COLO668 (cell line): ENCODE results near the gene TMEM244.
"Not testable (repeated sequence)": the region's sequence is repeated elsewhere in the genome, so short reads cannot be mapped to it uniquely, and the experiment has no call there.

ENCODE experiments used
- DNase-seq: peaks from one replicate; lab custom pipeline; 2025; ENCODE audit not compliant: unreplicated experiment; lab: John Stamatoyannopoulos, UW

The TMEM244 gene

DNA sequence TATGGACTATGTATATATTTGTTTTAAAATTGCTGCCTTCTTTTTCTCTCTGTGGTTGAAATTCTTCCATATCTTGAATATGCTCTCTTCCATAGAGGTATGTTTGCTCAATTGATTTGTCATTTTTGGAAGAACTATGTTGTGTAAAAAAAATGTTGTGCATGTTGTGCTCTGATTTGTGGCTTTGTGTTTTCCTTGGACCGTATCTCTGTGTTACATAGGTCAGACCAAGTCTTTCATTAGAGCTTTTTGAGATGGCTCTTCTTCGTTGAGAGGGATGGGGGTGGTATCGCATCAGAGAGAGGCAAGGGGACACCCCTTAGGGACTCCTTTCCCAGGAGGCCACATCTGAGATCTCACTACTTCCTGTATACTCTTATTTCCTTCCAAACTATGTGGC lies 43.8 kb downstream of the TMEM244 start:
- no peak for DNase-seq

DNA sequence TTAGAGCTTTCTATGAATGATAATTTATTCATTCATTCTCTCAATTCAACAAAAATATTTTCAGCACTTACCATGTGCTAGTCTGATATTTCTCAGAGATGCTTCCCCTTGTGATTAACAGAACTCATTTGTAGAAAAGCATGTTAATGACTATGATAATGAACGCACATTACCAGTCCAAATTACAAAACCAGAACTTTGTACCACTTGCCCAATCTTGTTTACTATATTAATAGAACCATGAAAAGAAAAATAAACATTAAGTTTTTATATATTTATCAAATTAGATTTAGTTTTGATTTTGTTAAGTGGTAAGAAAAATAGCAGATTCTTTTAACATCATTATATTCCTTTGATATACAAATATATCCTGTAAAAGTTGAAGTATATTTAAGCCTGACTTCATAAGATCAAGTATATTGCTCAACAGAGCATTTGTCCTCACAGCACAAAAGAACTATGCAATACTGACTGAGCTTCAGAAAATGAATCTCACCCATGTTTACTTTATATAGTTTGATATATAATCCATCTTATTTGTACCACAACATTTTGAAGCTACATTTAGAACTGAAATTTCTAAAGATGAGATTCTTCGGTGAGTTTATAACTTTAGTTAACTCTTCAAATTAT lies 48.9 kb downstream of the TMEM244 start:
- no peak for DNase-seq

DNA sequence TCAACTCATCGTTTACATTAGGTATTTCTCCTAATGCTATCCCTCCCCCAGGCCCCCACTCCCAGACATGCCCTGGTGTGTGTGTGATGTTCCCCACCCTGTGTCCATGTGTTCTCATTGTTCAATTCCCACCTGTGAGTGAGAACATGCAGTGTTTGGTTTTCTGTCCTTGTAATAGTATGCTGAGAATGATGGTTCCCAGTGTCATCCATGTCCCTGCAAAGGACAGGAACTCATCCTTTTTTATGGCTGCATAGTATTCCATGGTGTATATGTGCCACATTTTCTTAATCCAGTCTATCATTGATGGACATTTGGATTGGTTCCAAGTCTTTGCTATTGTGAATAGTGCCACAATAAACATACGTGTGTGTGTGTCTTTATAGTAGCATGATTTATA lies 54.0 kb downstream of the TMEM244 start:
- not testable (repeated sequence) for DNase-seq

DNA sequence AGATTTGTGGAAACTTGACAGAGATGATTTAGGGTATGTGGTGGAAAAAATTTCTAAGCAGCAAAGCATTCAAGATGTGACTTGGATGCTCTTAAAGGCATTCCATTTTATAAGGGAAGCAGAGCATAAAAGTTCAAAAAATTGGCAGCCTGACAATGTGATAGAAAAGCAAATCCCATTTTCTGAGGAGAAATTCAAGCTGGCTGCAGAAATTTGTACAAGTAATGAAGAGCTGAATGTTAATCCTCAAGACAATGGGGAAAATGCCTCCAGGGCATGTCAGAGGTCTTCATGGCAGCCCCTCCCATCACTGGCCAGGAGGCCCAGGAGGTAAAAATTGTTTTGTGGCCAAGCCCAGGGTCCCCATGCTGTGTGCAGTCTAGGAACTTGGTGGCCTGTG lies 58.2 kb downstream of the TMEM244 start:
- not testable (repeated sequence) for DNase-seq

DNA sequence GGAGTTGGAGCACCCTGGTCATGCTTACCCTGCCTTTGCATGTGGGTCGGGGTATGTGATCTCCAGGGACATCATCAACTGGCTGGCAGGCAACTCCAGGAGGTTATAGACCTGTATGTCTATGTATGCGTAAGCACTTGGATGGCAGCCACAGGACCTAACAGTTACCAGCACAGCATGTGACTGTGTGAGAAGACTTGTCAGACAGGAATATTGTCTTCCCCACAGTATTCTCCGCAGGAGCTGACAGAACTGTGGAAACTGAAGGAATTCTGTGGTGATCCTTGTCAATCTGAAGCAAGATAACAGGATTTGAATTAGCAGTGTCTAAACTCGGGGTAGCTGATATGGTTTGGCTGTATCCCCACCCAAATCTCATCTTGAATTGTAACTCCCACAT lies 59.2 kb downstream of the TMEM244 start:
- no peak for DNase-seq

DNA sequence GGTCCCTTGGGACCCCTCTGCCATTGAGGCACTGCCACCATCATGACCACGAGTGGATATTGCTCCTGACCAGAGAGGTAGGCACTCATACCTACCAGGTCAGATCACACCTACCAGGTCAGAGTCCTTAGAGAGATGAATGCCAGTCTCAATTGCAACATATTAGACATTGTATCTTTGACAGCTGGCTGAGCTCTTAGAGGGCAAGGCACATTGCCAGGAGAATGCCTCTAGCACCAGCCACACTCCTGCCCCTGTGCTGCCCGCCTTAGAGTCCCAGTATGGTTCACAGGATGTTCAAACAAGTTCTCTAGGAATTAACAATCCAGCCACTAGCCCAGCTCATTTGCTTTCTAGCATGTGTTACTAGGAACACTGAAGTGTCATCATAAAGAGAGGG lies 65.9 kb downstream of the TMEM244 start:
- DNase-seq, result no peak

DNA sequence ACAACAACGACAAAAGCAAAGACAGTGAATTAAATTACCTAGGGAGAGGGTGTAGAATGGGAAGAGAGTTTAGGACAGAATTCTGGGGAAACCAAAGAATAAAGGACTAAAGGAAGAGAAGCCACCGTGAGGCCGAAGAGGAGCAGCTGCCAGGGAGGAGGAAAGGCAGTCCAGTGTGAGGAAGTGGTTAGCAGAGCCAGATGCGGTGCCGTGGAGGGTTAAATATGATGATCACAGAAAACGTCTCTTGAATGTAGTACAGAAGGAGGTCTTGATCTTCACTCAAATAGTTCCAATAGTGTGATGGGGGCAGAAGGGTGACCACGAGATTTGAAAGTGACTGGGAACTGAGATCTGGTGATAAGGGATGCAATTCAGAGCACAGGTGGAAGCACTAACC lies 67.7 kb downstream of the TMEM244 start:
- no peak for DNase-seq

DNA sequence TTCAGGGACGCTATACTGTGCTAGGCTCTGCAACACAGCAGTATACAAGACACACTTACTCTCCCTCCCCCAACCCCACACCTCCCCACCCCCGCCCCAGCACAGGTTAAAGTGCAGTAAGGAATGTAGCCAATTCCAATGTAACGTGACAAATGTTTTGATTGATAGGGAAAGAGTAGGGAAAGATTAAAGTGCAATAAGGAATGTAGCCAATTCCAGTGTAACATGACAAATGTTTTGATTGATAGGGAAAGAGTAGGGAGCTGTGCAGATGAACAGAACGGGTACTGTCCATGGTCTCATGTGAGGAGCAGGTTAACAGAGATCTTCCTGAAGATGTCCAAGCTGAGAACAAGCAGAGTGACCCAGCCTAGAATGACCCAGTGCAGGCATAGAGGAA lies 69.1 kb downstream of the TMEM244 start:
- no peak for DNase-seq

DNA sequence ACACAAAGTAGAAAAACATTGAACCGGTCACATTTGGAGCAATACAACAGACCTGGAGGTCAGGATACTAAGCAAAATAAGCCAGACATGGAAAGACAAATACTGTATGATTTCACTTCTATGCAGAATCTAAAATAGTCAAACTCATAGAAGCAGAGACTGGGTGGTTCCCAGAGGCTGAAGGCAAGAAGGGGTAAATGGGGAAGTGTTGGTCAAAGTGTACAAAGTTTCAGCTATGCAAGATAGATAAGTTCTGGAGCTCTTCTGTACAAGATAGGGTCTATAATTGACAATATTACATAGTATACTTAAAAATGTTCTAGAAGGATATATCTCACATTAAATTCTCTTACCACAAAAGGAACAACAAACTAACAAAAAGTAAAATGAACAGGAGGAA lies 70.3 kb downstream of the TMEM244 start:
- no peak for DNase-seq

DNA sequence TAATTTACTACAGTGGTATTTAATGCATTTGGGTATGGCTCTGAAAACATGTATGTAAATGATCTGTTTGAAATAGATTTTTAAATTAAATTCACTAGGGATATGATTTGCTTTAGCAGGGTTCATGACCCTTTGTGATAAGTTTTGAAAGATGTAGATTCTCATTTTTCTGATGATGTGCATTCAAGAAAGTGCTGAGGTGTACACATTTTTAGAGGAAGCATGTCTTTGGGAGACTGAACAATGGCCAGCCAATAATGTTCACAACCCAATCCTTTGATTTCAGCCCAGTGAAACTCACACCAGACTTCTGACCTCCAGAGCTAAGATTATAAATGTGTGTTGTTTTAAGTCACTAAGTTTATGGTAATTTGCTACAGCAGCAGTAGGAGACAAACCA lies 71.1 kb downstream of the TMEM244 start:
- DNase-seq, result no peak

DNA sequence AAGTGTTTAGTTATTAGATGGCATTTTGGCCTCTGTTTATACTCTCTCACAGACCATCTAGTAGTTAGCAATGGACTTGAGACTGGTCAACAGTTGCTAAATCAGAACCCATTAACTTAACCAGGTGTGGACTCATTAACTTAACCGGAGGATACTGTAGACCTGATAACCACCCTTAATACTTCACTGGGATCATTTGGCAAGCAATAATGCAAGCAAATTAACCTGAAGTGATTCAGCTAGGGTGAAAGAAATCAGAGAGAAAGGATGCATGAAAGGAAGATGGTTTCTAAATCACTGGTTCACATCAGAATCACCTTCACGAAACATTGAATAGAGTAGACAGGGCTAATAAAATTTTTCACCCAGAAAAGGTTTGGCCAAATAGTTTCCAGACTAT lies 73.3 kb downstream of the TMEM244 start:
- no peak for DNase-seq

DNA sequence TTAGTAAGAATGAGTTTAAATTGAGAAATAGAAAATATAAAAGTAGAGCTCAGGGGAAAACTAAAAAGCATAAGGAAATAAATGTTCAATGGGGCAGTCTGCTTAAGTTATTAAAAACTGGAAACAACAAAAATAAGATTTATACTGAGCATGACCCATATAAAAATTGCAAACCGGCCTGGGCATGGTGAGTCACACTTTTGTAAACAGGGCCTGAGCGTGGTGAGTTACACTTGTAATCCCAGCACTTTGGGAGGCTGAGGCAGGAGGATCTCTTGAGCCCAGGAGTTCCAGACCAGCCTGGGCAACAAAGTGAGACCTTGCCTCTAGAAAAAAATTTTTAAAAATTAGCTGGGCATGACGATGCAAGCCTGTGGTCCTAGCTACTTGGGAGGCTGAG lies 74.6 kb downstream of the TMEM244 start:
- DNase-seq, result no peak

DNA sequence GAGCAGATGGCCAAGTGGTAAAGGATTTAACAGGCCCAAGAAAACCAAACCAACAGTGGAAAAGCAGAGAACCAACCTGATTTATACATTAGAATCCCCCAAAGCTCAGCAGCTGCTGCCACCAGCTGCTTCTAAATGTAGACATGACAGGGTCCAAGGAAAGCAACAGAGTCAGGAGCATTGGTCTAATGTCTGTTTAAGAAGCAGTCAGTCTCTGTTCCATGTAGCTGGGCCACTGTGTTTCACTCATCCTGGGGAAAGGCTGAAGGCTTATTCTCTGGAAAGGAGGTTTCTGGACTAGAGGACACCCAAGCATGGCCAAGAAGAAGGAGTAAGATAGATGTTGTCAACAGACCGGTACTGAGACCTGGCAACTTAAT lies 75.4 kb downstream of the TMEM244 start:
- no peak for DNase-seq

DNA sequence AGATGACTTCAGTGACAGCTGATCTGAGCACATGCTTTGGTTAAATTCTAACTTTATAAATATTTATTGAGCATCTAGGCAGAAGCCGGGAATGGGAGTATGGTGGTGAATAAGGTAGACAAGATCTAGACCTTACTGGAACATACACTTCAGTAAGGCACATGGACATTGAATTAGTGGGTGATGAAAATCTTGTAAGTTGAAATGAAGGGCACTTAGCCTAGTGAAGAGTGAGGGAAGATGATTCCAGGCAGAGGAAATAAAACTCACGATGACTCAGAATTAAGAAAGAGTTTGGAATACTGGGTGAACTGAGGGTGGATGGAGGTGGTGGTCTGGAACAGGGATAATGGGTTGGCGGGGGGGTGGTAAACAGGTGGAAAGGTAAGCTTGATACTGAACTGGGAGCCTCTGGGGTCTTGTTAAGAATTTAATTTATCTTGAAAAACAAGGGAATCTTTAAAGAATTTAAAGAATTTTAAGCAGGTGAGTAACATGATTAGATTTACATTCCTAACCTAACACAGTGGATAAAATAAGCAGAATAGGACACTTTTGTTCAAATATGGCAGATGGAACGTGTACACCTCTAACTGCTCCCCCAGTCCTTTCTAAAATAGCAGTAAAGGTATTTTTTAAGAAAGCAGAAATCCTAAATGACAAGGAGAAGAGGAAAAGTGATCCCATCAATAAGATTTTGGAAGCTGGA lies 75.9 kb downstream of the TMEM244 start:
- no peak for DNase-seq
